Renal cortical epithelial cell (primary cell): ENCODE results near the gene NTNG2. TPM values are rescaled to one million over a fixed set of nuclear protein-coding genes. Genes with fewer than 3 reads are reported as not detected.

Source experiments
- DNase-seq: peaks from one replicate; pipeline ENCODE4 v3.0.0-alpha.2; 2011; ENCODE audit warnings: low read depth
- total RNA-seq: library from RNA; depleted of rRNA; stranded (reverse); fragments of >200 nt; gene quantifications from 2 replicates; pipeline ENCODE4 v1.2.3, GENCODE V29; 2014

The NTNG2 gene
- total RNA-seq, 1 donor from 2014 or later, result 0.15 TPM

- DNase-seq, result peak; percentile 40
Measured at GRCh38 chr9:132235894-132236661, 74.2 kb downstream of the NTNG2 start.

- DNase-seq, result no peak
Measured at GRCh38 chr9:132236662-132237311, 74.9 kb downstream of the NTNG2 start.

GRCh38 chr9:132237481-132237880, 75.6 kb downstream of the NTNG2 start:
- no peak for DNase-seq

- no peak for DNase-seq
Measured at GRCh38 chr9:132238026-132238972, 76.4 kb downstream of the NTNG2 start.

- DNase-seq, result no peak
Measured at GRCh38 chr9:132238992-132239391, 77.1 kb downstream of the NTNG2 start.

GRCh38 chr9:132239518-132239917, 77.7 kb downstream of the NTNG2 start:
- no peak for DNase-seq

- DNase-seq, result no peak
Measured at GRCh38 chr9:132239999-132240840, 78.4 kb downstream of the NTNG2 start.

GRCh38 chr9:132240841-132241482, 79.1 kb downstream of the NTNG2 start:
- peak; percentile 72 for DNase-seq

GRCh38 chr9:132241483-132241839, 79.6 kb downstream of the NTNG2 start:
- no peak for DNase-seq

- DNase-seq, result no peak
Measured at GRCh38 chr9:132241840-132242620, 80.2 kb downstream of the NTNG2 start.

- no peak for DNase-seq
Measured at GRCh38 chr9:132242621-132243155, 80.8 kb downstream of the NTNG2 start.

- no peak for DNase-seq
Measured at GRCh38 chr9:132243156-132244074, 81.6 kb downstream of the NTNG2 start.

GRCh38 chr9:132244582-132245455, 83.0 kb downstream of the NTNG2 start:
- peak; percentile 19 for DNase-seq

- no peak for DNase-seq
Measured at GRCh38 chr9:132245465-132245864, 83.6 kb downstream of the NTNG2 start.

- no peak for DNase-seq
Measured at GRCh38 chr9:132247942-132248341, 86.1 kb downstream of the NTNG2 start.

- DNase-seq, result no peak
Measured at GRCh38 chr9:132249123-132249522, 87.3 kb downstream of the NTNG2 start.

- no peak for DNase-seq
Measured at GRCh38 chr9:132249690-132250089, 87.8 kb downstream of the NTNG2 start.
